Fibroblast of peridontal ligament (primary cell): Measurements from ENCODE around the gene GUCD1.

Source experiments
- DNase-seq: peaks from one replicate; pipeline ENCODE4 v3.0.0-alpha.2; 2010; ENCODE audit errors: extremely low read depth

Gene GUCD1

GRCh38 chr22:24590596-24591173 is 35.7 kb upstream of the GUCD1 start:
- DNase-seq: no peak

DNA sequence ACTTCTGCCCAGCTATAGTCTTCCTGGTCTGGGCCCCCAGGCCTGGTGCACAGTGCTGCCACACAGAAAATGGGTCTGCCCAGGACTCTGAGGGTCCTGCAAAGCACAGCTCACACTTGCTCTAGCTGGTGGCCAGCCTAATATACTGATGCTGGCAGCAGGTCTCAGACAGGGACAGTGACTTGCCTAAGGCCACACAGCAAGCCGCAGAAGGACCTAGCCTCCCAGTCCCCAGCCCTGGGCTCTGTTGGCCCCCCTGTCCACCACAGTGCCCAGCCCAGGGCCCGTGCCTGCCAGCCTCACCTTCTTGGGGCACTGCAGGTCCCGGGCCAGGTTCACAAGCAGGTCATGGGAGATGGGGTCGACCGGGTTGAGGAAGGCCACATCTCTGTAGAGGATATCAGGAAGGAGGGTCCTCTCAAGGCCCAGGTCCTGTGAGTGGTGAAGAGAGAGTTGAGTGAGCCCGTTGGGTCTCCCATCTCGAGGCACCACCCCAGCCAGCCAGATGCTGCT is 34.6 kb upstream of the GUCD1 start:
- DNase-seq: no peak

GRCh38 chr22:24588757-24589481 is 34.0 kb upstream of the GUCD1 start:
- DNase-seq: no peak

- no peak for DNase-seq
Observed at GRCh38 chr22:24588381-24588756, 33.4 kb upstream of the GUCD1 start.

GRCh38 chr22:24587948-24588347 is 33.0 kb upstream of the GUCD1 start:
- no peak for DNase-seq

- DNase-seq: no peak
Observed at GRCh38 chr22:24587251-24587650, 32.3 kb upstream of the GUCD1 start.

- no peak for DNase-seq
Observed at GRCh38 chr22:24585927-24586546, 31.1 kb upstream of the GUCD1 start.

GRCh38 chr22:24585461-24585860 is 30.5 kb upstream of the GUCD1 start:
- DNase-seq: no peak

- DNase-seq: no peak
Observed at GRCh38 chr22:24584871-24585411, 30.0 kb upstream of the GUCD1 start.

- no peak for DNase-seq
Observed at GRCh38 chr22:24584166-24584790, 29.3 kb upstream of the GUCD1 start.

- peak; percentile 43 for DNase-seq
Observed at GRCh38 chr22:24583221-24584165, 28.6 kb upstream of the GUCD1 start.

DNA sequence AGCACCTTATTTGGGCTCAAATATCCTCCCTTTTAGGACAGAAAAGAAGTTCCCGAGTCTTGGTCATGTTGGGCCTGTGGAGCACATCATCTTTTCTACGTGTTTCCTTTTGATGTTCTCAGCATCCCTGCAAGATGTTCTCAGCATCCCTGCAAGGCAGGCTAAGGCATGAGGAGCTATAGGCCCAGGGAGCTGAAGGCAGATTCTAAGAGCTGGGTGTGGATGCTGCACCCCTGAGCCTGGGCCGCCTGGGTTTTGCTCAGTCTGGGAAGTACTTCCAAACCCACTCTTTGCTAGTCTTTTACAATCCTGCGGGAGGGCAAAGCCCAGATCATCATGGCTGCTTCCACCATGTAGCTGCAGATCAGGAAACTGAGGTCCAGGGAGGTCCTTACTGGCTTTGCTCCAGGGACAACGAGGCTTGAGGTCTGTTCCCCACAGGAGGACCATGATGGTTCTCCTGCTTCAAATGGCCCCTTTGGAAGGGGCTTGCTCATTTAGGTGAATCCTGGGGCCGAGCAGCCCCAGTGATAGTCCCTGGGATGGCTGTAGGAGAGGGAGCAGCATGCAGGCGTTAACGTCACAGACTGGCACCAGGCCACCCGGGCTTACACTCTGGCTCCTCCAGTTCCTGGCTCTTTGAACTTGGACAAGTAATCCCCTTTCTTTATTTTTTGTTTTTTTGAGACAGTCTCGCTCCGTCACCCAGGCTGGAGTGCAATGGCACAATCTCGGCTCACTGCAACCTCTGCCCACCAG is 27.3 kb upstream of the GUCD1 start:
- DNase-seq: no peak

- DNase-seq: peak; percentile 80
Observed at GRCh38 chr22:24580276-24580675, 25.3 kb upstream of the GUCD1 start.

- no peak for DNase-seq
Observed at GRCh38 chr22:24579258-24579601, 24.3 kb upstream of the GUCD1 start.

DNA sequence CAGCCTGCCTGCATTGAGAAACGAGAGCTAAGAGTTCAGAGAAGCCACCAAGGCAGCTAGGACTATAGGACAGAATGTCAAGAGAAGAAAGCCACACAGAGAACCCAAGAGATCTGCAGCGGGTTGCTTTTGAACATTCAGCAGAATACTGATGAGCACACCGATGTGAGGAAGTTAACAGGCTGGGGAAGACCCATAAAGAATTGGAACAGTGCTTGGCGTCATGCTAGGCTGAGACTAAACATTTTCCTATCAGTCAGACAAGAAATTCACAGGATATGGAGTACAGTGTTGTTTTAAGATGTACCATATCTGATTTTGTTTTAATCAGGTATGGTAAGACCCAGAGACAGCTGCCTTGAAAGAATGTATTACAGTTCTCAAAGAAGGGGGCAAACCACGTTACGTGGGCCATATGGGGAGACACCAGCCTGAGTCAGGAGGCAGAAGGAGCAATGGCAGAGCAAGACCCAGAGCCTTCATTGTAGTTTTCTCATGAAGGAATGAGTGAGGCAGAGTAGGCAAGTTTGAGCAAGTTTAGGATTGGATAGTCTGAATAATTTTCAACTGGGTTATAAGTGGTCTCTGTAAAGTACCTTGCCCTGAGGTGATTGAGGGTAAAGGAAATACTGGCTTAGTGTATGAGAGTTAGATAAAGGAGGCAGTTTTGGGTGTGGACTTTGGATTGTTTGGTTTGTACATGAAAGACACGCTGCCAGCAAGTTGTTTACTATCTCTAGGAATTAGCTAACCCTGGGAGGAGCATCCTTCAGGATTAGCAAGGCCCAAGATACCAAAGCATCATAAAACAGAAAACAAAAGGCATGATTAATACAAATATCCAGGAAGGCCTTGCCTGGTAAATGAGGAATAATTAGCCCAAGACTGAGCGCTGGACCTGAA is 23.7 kb upstream of the GUCD1 start:
- no peak for DNase-seq

GRCh38 chr22:24576778-24577177 is 21.8 kb upstream of the GUCD1 start:
- DNase-seq: no peak

DNA sequence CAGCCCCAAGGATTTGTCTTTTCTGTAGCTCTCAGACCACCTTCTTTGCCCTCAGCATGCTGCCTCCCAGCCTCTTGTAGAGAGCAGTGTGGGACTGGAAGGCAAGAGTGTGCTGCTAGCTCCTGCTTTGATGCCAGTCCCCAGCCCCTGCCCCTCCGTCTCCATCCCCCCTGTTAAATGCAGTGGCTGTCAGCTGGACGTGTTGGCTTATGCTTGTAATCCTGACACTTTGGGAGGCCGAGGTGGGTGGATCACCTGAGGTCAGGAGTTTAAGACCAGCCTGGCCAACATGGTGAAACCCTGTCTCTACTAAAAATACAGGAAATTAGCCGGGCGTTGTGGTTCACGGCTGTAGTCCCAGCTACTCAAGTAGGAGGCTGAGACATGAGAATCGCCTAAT is 16.3 kb upstream of the GUCD1 start:
- DNase-seq: no peak

DNA sequence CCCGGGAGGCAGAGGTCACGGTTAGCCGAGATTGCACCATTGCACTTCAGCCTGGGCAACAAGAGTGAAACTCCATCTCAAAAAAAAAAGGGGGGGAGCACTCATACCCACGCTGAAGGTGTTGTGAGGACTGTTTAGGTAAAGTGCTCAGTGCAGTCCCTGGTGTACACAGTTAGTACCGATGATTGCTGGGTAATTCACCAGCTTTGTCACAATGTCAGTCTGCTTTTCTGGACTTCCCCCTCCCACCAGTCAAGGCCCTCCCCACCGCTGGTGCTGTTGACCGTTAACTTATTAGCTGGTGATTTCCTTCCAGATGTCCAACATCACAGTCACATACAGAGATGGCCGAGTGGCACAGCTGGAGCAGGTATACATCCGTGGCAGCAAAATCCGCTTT is 12.7 kb upstream of the GUCD1 start:
- DNase-seq: no peak

DNA sequence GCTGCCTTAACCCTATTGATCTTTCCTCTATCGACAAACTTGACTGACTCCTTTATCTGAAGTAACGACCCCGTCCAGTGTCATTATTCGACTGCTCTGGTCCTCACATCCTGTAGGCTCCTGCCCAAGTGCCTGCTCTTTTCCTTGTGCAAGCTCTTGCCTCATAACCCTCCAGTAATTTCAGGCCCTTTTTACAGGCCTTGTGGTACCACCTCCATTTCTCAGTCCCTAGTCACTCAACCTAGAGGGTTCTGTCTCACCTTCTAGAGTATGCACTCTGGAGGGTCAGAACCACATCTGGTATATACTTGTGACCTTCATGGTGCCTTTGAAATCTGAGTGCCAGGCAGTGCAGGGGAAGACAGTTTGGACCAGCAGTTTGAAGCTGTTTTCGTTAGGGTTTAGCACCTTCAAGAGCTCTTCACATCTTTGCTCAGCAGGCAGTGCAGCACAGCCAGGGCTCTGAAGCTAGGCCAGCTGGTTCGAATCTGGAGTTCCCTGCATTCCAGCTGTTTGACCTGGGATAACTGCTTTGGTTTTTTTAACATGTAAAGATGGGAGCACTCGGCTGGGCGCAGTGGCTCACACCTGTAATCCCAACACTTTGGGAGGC is 12.1 kb upstream of the GUCD1 start:
- no peak for DNase-seq
